Naive thymus-derived CD4-positive, alpha-beta T cell (primary cell): ENCODE measurements around the gene BAIAP2. TPM values are rescaled to one million over a fixed set of nuclear protein-coding genes. Genes with fewer than 3 reads are reported as not detected.

Source experiments
- ATAC-seq: fragments of 150-1000 bp; cut with Tn5 transposase; 2 replicates; pipeline ENCODE4 v1.10.0; 2021; ENCODE audit warnings: mild to moderate bottlenecking, moderate library complexity
- CTCF ChIA-PET: fragments of 350-600 bp; sonication (Branson Sonifier 250); formaldehyde crosslinking; loops from one replicate; lab custom pipeline; 2021; ENCODE audit warnings: antibody characterized with exemption; lab: Charles Lee
- POLR2A ChIA-PET: fragments of 350-600 bp; sonication (Branson Sonifier 250); formaldehyde crosslinking; loops from one replicate; lab custom pipeline; 2021; ENCODE audit warnings: antibody characterized with exemption, inconsistent platforms; lab: Charles Lee
- DNase-seq, 9 donors: peaks; one replicate each; pipeline versions ENCODE4 v3.0.0 to v3.0.0-alpha.2; 2020 to 2022; ENCODE audit warnings: mixed read lengths in 1 of 9
- H3K27ac ChIP-seq: one replicate; pipeline ENCODE4 v1.7.0; 2013; ENCODE audit warnings: mild to moderate bottlenecking, low read depth, low read length, moderate library complexity
- H3K27me3 ChIP-seq, 2 donors: one replicate each; pipeline ENCODE4 v1.7.0; 2013; ENCODE audit warnings: low read length in 2 of 2, mild to moderate bottlenecking in 2 of 2, moderate library complexity in 2 of 2; ENCODE audit not compliant: control insufficient read depth in 2 of 2, insufficient read depth in 2 of 2
- H3K36me3 ChIP-seq, 3 experiments: 1 replicate in 2 of 3; 2 replicates in 1 of 3; pipeline ENCODE4 v1.7.0; 2013; ENCODE audit warnings: low read length in 3 of 3, mild to moderate bottlenecking in 3 of 3, moderate library complexity in 1 of 3; ENCODE audit not compliant: insufficient read depth in 3 of 3, control insufficient read depth in 2 of 3
- H3K4me1 ChIP-seq, 2 donors: one replicate each; pipeline ENCODE4 v1.7.0; 2013; ENCODE audit warnings: low read length in 2 of 2, mild to moderate bottlenecking in 2 of 2, moderate library complexity in 1 of 2; ENCODE audit not compliant: control insufficient read depth in 2 of 2, insufficient read depth in 2 of 2
- H3K4me3 ChIP-seq: 2 replicates; pipeline ENCODE4 v1.7.0; 2013; ENCODE audit warnings: mild to moderate bottlenecking, low read length
- H3K9me3 ChIP-seq, 3 experiments: 1 replicate in 2 of 3; 2 replicates in 1 of 3; pipeline ENCODE4 v1.7.0; 2013; ENCODE audit warnings: low read length in 3 of 3; ENCODE audit not compliant: control insufficient read depth in 2 of 3
- H3K27ac Mint-ChIP-seq, 9 donors: one replicate each; pipeline ENCODE4 v1.8.0; 2020 to 2022; ENCODE audit warnings: mixed read lengths in 9 of 9, mild to moderate bottlenecking in 8 of 9, moderate library complexity in 5 of 9, inconsistent platforms in 2 of 9
- H3K27me3 Mint-ChIP-seq, 5 donors: one replicate each; pipeline ENCODE4 v1.8.0; 2021 to 2022; ENCODE audit warnings: mixed read lengths in 5 of 5, mild to moderate bottlenecking in 1 of 5
- H3K36me3 Mint-ChIP-seq, 5 donors: one replicate each; pipeline ENCODE4 v1.8.0; 2020 to 2022; ENCODE audit warnings: mixed read lengths in 5 of 5, mild to moderate bottlenecking in 3 of 5, inconsistent platforms in 1 of 5
- H3K4me1 Mint-ChIP-seq, 7 donors: one replicate each; pipeline ENCODE4 v1.8.0; 2020 to 2022; ENCODE audit warnings: mixed read lengths in 7 of 7, mild to moderate bottlenecking in 3 of 7, inconsistent platforms in 1 of 7
- H3K4me3 Mint-ChIP-seq, 10 donors: one replicate each; pipeline ENCODE4 v1.8.0; 2020 to 2022; ENCODE audit warnings: mild to moderate bottlenecking in 10 of 10, mixed read lengths in 10 of 10, moderate library complexity in 6 of 10, inconsistent platforms in 2 of 10
- H3K9me3 Mint-ChIP-seq, 11 donors: one replicate each; pipeline ENCODE4 v1.8.0; 2020 to 2022; ENCODE audit warnings: mixed read lengths in 11 of 11, mild to moderate bottlenecking in 4 of 11, inconsistent platforms in 1 of 11, moderate library complexity in 1 of 11
- intact Hi-C, 2 donors: fragments of 100-400 bp; cut with micrococcal nuclease; formaldehyde crosslinking; loops; one replicate each; pipeline ENCODE4 v1.15.1; 2023
- polyA plus RNA-seq, 2 donors: library from polyadenylated mRNA; unstranded; fragments of 300-500 nt; fragmentation: Illumina TruSeq; gene quantifications; one replicate each; pipeline ENCODE4 v1.2.3, GENCODE V29; 2021
- total RNA-seq, 6 experiments: library from RNA in 5 of 6; stranded (reverse) in 5 of 6; gene quantifications; 1 replicate in 5 of 6; 2 replicates in 1 of 6; pipeline ENCODE4 v1.2.3 and lab custom pipeline; 2021 to 2026

Gene BAIAP2
- total and polyA plus RNA-seq, 7 experiments from 2014 or later = 3.2 to 13.7 (median 7.4) TPM

DNA sequence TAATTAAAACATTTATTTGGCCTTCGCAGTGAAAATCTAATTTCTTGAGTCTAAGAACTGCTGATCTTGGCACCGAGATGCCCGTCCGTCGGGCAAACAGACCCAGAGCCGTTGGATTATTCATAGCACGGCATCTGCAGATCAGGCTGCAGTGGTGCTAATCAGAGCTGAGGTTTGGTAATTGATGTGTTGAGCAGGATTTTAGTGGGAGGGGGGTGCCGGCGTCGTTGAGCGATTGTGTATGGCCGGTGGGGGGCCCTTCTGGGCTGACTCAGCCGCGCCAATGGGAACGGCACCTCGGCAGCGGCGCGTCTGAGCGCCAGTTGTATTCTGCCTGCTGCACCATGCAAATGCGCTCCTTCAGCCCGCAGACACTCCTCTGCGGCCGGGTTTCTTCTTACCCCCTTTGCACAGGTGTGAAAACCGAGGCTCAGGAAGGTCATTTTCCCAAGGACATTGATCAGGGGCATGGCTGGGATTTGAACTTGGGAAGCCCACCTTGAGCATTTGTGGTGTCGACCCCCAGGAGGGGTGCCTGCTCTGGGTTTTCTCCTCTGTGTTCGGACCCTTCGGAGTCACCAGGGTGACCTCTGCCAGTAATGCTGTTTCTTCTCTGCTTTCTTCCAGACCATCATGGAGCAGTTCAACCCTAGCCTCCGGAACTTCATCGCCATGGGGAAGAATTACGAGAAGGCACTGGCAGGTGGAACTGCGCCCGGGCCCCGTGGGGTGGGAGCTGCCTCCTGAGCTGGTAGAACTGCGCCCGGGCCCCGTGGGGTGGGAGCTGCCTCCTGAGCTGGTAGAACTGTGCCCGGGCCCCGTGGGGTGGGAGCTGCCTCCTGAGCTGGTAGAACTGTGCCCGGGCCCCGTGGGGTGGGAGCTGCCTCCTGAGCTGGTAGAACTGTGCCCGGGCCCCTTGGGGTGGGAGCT lies 18.4 kb downstream of the BAIAP2 start:
- Histone ChIP-seq H3K36me3 (no peaks in the 10 kb centered on the region), H3K27me3 (no peaks in the 10 kb centered on the region), H3K9me3 (no peaks in the 10 kb centered on the region), H3K4me3 (no peak overlapping the region), H3K4me1 (peaks cover 8 to 9% of the 10 kb centered on the region in 2 donors), H3K27ac (no peak overlapping the region)
- H3K36me3 Mint-ChIP-seq = no peaks in the 10 kb centered on the region
- H3K4me3 Mint-ChIP-seq = no peak overlapping the region
- H3K9me3 Mint-ChIP-seq = no peaks in the 10 kb centered on the region
- no peak for DNase-seq
- H3K27ac Mint-ChIP-seq = peak overlapping the region in 1 of 9 donors; percentile 25
- POLR2A ChIA-PET = no interaction called here
- peaks cover 4 to 17% (median 10%) of the 10 kb centered on the region in 7 donors for H3K4me1 Mint-ChIP-seq
- intact Hi-C loops = no loop called here
- H3K27me3 Mint-ChIP-seq = no peaks in the 10 kb centered on the region
- ATAC-seq = no peak
- CTCF ChIA-PET = no interaction called here

DNA sequence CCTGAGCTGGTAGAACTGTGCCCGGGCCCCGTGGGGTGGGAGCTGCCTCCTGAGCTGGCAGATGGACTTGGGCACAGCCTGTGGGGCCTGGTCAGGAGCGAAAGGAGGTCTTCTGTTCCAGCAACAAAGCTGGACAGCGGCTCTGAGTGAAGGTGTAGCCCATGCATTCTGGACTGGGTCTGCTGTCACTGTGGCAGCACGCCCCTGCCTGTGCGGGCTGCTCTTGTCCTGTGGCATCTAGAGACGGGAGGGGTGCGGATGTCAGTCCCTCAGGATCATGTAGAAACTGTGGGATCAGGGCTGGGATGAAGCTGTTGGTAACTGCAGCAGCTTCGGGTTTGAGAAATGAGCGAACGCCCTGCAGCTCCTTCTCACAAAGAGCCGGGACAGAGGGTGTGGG lies 19.4 kb downstream of the BAIAP2 start:
- CTCF ChIA-PET = no interaction called here
- Mint-ChIP-seq H3K4me1 (peaks cover 3 to 11% (median 8%) of the 10 kb centered on the region in 7 donors), H3K27me3 (no peaks in the 10 kb centered on the region), H3K36me3 (no peaks in the 10 kb centered on the region), H3K9me3 (no peaks in the 10 kb centered on the region), H3K4me3 (no peak overlapping the region), H3K27ac (no peak overlapping the region)
- Histone ChIP-seq H3K9me3 (no peaks in the 10 kb centered on the region), H3K27ac (no peak overlapping the region), H3K36me3 (no peaks in the 10 kb centered on the region), H3K27me3 (no peaks in the 10 kb centered on the region), H3K4me3 (no peak overlapping the region), H3K4me1 (peaks cover 3 to 5% of the 10 kb centered on the region in 2 donors)
- intact Hi-C loops = no loop called here
- ATAC-seq (no peak), DNase-seq (no peak)
- POLR2A ChIA-PET = no interaction called here

DNA sequence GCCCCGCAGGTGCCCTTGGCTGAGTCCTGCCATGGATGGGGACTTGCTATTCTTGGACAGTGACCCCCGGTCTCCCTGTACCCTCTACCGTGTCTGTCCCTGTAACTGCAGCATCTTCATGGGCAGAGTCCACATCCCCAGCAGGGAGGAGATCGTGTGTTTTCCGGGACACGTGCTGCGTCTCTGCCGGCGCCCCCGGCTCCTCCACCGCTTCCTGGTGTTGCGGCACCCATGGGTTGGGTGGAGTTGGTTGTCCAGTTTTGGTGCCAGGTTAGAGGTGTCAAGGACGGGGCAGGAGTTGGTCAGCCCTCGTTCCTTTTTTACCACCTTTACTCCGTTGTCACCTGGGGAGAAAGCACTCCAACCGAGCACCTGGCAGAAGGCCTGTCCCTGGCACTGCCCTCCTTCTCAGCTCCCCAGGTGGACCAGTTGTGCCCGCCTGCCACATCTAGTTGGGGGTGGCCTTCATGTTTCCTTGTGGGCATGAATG lies 20.0 kb downstream of the BAIAP2 start:
- Mint-ChIP-seq H3K4me1 (peaks cover 0 to 9% (median 4%) of the 10 kb centered on the region in 7 donors), H3K9me3 (no peaks in the 10 kb centered on the region), H3K36me3 (no peaks in the 10 kb centered on the region), H3K27ac (no peak overlapping the region), H3K27me3 (no peaks in the 10 kb centered on the region), H3K4me3 (no peak overlapping the region)
- ATAC-seq (no peak), DNase-seq (no peak)
- Histone ChIP-seq H3K27ac (no peak overlapping the region), H3K36me3 (no peaks in the 10 kb centered on the region), H3K27me3 (no peaks in the 10 kb centered on the region), H3K4me1 (peaks cover 0 to under 1% of the 10 kb centered on the region in 2 donors), H3K4me3 (no peak overlapping the region), H3K9me3 (no peaks in the 10 kb centered on the region)
- intact Hi-C loops = loop anchor here in 1 of 2 donors (5.0 kb wide), 1 partner anchor 37 kb away; no protein-coding TSS in a partner anchor
- ChIA-PET POLR2A (no interaction called here), CTCF (no interaction called here)

- CTCF ChIA-PET = no interaction called here
- H3K9me3 Mint-ChIP-seq = no peaks in the 10 kb centered on the region
Observed at GRCh38 chr17:81056312-81056711, 21.4 kb downstream of the BAIAP2 start.

GRCh38 chr17:81057079-81057730 lies 22.3 kb downstream of the BAIAP2 start:
- H3K36me3 Mint-ChIP-seq = peaks cover 0 to under 1% (median 0%) of the 10 kb centered on the region in 5 donors
- ChIA-PET CTCF (interaction anchor here (0.7 kb wide), 1 partner anchor 53 kb away, joined by 5 read pairs; no protein-coding TSS in a partner anchor), POLR2A (no interaction called here)

More at GRCh38 chr17:81056312-81056711, 21.4 kb downstream of the BAIAP2 start:
- no peak overlapping the region for H3K4me3 Mint-ChIP-seq
- peaks cover 0 to 5% (median 3%) of the 10 kb centered on the region in 7 donors for H3K4me1 Mint-ChIP-seq
- no peak overlapping the region for H3K27ac Mint-ChIP-seq
- no peaks in the 10 kb centered on the region for H3K4me1 ChIP-seq
- POLR2A ChIA-PET = no interaction called here
- DNase-seq (no peak), ATAC-seq (peak; percentile 48)
- intact Hi-C loops = loop anchor here in 1 of 2 donors (5.0 kb wide), 1 partner anchor 36 kb away; no protein-coding TSS in a partner anchor
- H3K36me3 Mint-ChIP-seq = no peaks in the 10 kb centered on the region
- no peaks in the 10 kb centered on the region for H3K9me3 ChIP-seq
- no peaks in the 10 kb centered on the region for H3K27me3 ChIP-seq
- no peak overlapping the region for H3K27ac ChIP-seq
- H3K4me3 ChIP-seq = no peak overlapping the region
- no peaks in the 10 kb centered on the region for H3K27me3 Mint-ChIP-seq
- no peaks in the 10 kb centered on the region for H3K36me3 ChIP-seq

GRCh38 chr17:81057777-81058176 lies 22.8 kb downstream of the BAIAP2 start:
- Histone ChIP-seq H3K4me3 (no peak overlapping the region), H3K36me3 (no peaks in the 10 kb centered on the region), H3K27ac (no peak overlapping the region), H3K9me3 (no peaks in the 10 kb centered on the region), H3K4me1 (no peaks in the 10 kb centered on the region), H3K27me3 (no peaks in the 10 kb centered on the region)
- ChIA-PET CTCF (interaction anchor here (0.7 kb wide), 1 partner anchor 53 kb away, joined by 5 read pairs; no protein-coding TSS in a partner anchor), POLR2A (no interaction called here)
- ATAC-seq (no peak), DNase-seq (no peak)
- no peaks in the 10 kb centered on the region for H3K9me3 Mint-ChIP-seq
- H3K27ac Mint-ChIP-seq = peak overlapping the region in 2 of 9 donors; percentile 28 to 37
- H3K27me3 Mint-ChIP-seq = no peaks in the 10 kb centered on the region
- intact Hi-C loops = loop anchor here in 1 of 2 donors (5.0 kb wide), 1 partner anchor 35 kb away; no protein-coding TSS in a partner anchor
- H3K4me1 Mint-ChIP-seq = peaks cover 0 to 5% (median 2%) of the 10 kb centered on the region in 7 donors
- H3K36me3 Mint-ChIP-seq = peaks cover 0 to 3% (median 0%) of the 10 kb centered on the region in 5 donors
- H3K4me3 Mint-ChIP-seq = no peak overlapping the region

More at GRCh38 chr17:81057079-81057730, 22.3 kb downstream of the BAIAP2 start:
- Histone ChIP-seq H3K27me3 (no peaks in the 10 kb centered on the region), H3K4me3 (no peak overlapping the region), H3K27ac (no peak overlapping the region), H3K36me3 (no peaks in the 10 kb centered on the region), H3K4me1 (no peaks in the 10 kb centered on the region), H3K9me3 (no peaks in the 10 kb centered on the region)
- Mint-ChIP-seq H3K4me1 (peaks cover 0 to 5% (median 2%) of the 10 kb centered on the region in 7 donors), H3K27ac (peak overlapping the region in 2 of 9 donors; percentile 7 to 37), H3K4me3 (no peak overlapping the region), H3K9me3 (no peaks in the 10 kb centered on the region), H3K27me3 (no peaks in the 10 kb centered on the region)
- intact Hi-C loops = loop anchor here in 1 of 2 donors (5.0 kb wide), 1 partner anchor 35 kb away; no protein-coding TSS in a partner anchor
- no peak for DNase-seq
- ATAC-seq = no peak
